ENCODE measurements around the gene PFKFB3.
A peak's percentile ranks its signal among the peaks of the same experiment; 100 is the strongest.
"Not testable (repeated sequence)": the region's sequence is repeated elsewhere in the genome, so short reads cannot be mapped to it uniquely, and the experiment has no call there.

The PFKFB3 gene

DNA sequence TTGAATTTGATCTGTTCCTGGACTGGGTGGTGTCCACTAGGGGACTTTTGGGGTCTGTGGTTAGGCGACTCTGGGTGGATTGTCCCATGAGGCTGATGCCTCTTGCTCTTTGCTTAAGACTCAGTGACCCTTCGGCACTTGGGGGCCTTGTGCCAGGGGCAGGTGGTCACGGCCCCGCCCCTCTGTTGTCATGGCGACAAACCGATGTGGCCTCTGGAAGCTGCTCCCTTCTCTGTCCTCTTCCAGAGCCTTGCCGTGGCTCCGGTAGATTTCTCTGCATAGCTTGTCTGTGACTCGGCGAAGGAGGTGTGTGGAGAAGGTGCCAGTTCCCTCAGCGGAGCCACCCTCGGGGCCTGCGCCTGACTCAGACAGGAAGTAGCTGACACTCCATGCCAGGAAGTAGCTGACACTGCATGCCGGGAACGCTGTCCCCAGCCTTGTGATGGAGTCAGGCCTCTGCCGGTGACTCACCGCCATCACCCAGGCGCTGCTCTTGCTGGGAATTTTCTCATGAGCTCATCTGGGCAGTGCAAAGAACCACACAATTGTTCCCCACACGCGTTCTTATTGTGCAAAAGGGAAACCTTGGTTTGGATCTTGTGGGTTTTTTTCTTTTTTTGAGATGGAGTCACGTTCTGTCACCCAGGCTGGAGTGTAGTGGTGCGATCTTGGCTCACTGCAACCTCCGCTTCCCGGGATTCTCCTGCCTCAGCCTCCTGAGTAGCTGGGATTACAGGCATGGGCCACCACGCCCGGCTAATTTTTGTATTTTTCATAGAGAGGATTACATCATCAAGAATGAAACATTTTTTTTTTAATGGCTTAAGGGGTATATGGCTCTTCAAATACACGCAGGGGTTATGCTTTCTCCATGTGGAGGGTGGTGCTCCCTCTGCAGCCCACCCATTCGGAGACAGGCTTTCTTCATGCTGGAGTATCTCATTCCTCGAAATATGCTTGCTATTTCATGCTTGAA lies 72.6 kb downstream of the PFKFB3 start:
- peak; percentile 92 for DNase-seq

DNA sequence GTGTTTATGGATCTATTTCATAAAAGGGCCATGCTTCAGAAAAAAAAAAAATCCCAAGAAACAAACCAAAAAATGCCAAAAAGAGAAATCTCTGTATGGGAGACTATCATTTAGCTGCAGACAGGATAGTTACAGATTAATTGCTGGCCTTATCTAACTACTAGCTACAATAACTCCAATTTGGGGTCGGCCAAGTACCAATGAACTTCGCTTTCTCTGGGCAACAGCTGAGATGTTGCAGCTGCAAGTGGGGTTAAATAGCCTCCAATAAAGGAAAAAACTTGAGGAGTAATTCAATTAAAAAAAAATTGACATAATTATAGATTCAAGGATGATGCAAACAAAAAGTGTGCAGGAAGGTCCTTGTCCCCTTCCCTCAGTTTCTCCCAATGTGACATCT lies 73.6 kb downstream of the PFKFB3 start:
- DNase-seq: no peak

DNA sequence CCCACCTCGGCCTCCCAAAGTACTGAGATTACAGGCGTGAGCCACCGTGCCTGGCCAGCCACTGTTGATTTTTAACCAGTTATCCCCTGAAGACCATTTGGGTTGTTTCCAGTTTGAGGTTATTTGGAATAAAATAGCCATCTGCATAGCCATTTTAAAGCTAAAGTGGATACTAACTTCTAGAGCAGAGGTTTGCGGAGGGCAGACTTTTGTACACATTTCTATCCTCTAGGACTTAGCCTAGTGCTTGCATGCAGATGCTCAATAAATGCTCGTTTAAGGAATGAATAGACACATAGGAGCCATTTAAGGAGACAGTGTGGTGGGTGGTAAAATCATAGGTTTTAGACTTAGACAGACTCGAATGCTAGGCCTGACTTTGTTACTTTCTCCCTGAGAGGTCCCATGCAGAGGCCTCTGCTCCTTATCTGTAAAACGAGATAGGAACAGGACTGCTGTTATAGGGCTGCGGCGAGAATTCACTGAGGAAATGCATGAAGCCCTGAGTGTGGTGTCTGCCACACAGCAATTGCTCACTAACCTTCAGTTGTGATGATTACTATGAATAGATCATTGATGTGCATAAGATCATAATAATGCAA lies 75.9 kb downstream of the PFKFB3 start:
- DNase-seq: no peak

DNA sequence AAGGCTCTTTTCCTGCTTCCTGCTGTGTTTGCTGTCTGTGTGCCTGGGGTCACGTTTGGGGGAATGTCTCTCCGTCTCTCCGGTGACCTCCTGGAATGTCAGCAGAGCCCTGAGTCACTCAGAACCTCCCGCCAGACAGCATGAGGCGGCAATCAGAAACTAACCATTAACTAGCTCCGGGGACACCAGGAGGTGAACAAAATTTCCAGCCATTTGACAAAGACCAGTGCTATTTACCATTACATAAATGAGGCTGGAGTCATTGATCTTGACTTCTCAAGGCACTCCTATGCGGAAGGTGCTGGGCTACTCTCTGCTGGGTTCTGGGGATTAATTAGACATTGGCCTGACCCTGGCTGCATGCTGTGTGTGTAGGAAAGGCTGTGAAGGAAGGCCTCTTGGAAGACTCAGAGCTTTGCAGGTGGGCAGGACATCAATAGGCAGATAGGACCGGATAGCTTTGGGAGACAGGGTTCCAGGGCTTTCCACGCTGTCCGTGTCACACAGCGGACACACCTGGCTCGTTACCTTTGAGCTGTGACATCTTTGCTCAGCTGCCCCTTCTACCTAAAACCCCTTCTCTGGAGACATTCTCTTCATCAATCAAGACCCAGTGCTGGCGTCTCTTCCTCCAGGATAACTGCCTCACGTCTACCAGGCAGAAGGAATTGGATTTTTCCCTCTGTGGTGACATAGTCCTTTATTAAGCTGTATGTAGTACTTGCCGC lies 77.0 kb downstream of the PFKFB3 start:
- DNase-seq: no peak

GRCh38 chr10:6280291-6280690 lies 77.6 kb downstream of the PFKFB3 start:
- DNase-seq: no peak

DNA sequence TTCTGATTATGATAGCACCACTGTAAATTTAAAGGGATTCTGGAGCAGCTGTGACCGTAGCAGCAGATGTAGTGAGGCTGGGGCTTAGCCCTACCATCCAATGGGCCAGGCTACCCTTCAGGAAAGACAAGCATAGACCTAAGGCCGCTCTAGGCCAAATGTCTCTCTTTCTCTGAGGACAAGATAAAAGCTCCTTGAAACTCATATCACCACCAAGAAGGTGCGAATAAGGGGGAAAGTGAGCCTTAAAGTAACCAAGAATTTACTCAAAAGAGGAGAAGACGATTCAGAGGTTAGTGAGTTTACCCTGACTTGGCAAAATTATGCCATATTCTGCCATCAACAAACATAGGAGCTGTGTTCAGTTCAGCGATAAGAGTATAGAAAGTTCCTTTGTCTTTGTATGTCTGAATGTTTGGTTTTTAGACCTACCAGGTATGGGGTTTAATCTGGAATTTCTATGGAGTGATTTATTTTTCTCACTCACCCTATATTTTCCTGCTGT lies 79.8 kb downstream of the PFKFB3 start:
- DNase-seq: no peak

DNA sequence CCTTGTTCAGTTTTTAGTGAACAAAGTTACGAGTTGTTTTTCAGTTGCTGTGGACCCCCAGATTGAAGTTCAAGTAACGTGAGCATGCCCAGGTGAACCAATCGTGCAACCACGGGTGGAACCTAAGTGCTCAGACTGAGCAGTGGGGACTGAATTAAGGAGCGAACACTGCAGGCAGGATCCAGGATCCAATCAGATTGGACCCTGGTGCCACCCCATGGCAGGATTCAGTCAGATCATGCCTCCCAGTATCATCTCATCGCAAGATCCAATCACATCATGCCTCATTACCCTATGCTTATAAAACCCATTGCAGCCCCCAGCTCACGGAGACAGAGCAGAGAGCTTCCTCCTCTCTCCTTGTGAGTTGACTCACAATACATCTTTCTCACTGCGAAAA lies 80.9 kb downstream of the PFKFB3 start:
- no peak for DNase-seq

DNA sequence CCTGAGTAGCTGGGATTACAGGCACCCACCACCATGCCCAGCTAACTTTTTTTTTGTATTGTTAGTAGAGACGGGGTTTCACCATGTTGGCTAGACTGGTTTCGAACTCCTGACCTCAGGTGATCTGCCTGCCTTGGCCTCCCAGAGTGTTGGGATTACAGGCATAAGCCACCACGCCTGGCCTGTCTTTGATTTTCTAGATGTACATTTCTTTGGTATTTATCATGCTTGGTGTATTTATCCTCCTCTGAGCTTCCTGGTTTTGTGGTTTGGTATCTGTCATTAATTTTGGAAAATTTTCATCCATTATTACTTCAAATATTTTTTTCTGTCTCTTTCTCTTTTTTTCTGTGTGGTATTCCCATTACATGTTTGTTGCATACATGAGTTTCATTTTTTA lies 87.9 kb downstream of the PFKFB3 start:
- not testable (repeated sequence) for DNase-seq

- no peak for DNase-seq
Measured at GRCh38 chr10:6292741-6293151, 90.0 kb downstream of the PFKFB3 start.

GRCh38 chr10:6296425-6296824 lies 93.7 kb downstream of the PFKFB3 start:
- not testable (repeated sequence) for DNase-seq

DNA sequence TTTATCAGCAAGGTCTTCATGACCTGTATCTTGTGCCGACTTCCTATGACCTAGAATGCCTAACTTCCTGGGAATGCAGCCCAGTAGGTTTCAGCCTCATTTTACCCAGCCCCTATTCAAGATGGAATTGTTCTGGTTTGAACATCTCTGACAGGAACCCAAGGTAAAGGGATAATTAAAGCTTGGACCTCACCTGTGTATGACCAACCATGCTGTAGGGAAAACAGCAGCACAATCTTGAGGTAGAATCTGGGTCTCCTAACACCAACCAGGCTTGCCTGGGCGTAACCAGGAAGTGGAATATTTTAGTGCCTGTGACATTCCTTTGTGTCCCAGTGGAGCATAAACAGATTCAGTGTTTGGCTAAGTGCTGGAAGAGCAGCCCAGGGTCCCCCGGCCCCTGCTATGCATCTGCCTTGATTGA lies 94.1 kb downstream of the PFKFB3 start:
- no peak for DNase-seq

- no peak for DNase-seq
Measured at GRCh38 chr10:6297522-6297921, 94.8 kb downstream of the PFKFB3 start.

- no peak for DNase-seq
Measured at GRCh38 chr10:6297951-6298381, 95.2 kb downstream of the PFKFB3 start.

GRCh38 chr10:6298428-6298827 lies 95.7 kb downstream of the PFKFB3 start:
- DNase-seq: no peak

DNA sequence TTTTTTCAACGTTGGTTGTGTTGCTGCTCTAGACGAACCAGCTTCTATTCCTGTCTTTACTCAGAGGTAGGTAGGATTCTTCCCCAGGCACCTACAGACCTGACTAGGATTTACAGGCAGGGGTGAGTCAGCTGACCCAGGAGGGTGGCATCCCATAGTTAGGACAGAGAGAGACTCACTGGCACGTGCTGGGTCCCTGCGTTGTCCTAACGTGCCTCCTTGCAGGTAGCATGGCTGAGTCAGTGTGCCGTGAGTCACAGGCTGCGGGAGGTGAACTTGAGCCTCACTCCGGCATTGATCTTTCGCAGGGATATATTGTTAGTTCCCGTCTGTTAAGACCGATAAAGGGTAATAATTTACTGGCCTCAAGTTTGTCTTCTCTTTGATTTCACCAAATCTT lies 96.5 kb downstream of the PFKFB3 start:
- no peak for DNase-seq

- no peak for DNase-seq
Measured at GRCh38 chr10:6299743-6300105, 97.0 kb downstream of the PFKFB3 start.

DNA sequence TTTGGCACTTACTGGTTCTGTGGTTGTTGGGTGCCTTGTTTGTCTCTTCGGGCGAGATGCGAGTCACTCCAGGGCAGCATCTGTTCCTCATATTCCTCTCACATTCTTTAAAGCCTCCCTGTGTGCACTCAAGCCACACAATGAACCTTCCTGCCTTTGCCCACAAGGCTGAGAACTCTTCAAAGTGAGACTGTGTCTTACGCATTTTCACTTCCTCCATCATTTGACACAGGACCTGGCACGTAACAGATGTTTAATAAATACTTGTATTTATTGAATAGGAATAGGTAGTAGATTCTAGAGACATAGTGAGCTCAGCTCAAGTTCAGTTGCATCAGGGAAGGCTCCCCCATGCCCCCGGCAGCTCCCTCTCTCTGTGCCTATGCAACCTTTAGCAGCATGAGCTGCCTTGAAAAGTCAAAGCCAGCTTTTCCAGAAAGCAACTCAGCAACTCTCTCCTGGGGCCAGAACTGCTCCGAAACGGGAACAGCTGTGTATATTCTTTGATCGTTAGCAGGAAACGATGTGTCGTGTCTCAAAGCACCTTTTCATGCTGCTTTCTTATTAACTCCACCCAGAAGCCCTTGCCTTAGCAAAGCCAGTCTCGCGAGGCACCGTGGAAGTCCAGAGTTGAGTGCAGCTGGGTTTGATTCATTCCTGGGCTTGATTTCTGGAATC lies 97.5 kb downstream of the PFKFB3 start:
- DNase-seq: peak; percentile 48

GRCh38 chr10:6300784-6301460 lies 98.2 kb downstream of the PFKFB3 start:
- no peak for DNase-seq

DNA sequence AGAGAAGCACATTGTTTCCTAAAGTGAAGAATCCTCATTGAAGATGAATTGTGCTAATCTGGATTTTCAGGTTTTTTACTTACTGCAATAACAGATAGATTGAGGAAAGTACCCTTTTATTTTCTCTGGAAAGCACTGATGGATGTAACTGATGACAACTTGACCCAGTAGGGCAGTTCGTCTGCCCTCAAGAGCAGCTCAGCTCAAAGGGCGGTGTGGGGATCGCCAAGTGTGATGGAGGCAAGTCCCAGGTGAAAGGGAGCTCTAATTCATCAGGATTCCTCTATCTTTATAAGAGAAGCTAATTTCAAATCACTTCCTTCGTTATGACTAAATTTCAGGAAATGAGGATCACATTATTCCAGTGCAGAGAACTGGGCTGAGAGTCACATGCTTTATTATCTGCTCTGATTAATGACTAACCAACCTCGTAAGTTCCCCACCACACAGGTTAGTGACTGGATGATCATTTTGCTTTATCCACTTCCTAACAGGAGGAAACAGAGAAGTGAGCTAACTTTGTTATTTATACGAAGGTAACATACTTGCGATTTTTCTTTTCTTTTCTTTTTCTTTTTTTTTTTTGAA lies 98.8 kb downstream of the PFKFB3 start:
- no peak for DNase-seq

Data from CD4-positive, alpha-beta T cell treated with Interleukin-21 for 1 hour (primary cell).